ENCODE measurements around the gene RPL15. TPM values are rescaled to one million over a fixed set of nuclear protein-coding genes. Genes with fewer than 3 reads are reported as not detected.

The RPL15 gene
- total RNA-seq, 2 experiments from 2014 or later = 2,355 to 2,390 TPM

DNA sequence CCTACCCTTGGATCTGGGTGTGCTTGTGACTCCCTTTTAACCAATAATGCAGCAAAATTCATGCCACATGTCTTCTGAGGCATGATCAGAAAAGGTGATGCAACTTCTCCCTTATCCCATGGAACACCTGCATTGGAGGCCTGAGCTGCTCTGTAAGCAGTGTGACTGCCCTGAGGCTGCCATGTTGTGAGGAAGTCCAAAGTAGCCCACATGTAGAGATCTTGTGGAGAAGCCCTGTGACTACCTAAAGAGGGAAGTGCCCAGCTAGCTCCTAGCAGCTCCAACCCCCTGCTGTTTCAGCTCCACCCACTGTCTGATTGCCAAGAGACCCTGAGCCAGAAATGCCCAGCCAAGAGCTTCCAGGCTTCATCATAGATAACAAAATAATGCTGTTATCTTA is 21.8 kb downstream of the RPL15 start:
- intact Hi-C loops (cut with micrococcal nuclease; ENCODE audit: unreplicated experiment) = no loop called here
- Histone ChIP-seq H3K79me2 (ENCODE audit: insufficient read depth, low read depth, low read length) (no peaks in the 10 kb centered on the region), H2AFZ (ENCODE audit: low read length) (no peak overlapping the region), H3K4me1 (ENCODE audit: insufficient read depth, low read length, poor library complexity, severe bottlenecking) (peaks cover under 1% of the 10 kb centered on the region), H3K4me2 (ENCODE audit: low read length) (no peak overlapping the region), H4K20me1 (ENCODE audit: insufficient read depth, low read length) (no peaks in the 10 kb centered on the region), H3K27ac (ENCODE audit: low read depth, low read length, poor library complexity, severe bottlenecking) (no peak overlapping the region), H3K9me3 (ENCODE audit: low read length) (no peaks in the 10 kb centered on the region), H3K4me3 (ENCODE audit: low read depth, low read length, poor library complexity, severe bottlenecking) (no peak overlapping the region), H3K36me3 (ENCODE audit: insufficient read depth, low read length) (no peaks in the 10 kb centered on the region), H3K9me2 (ENCODE audit: insufficient read depth, low read length) (no peaks in the 10 kb centered on the region)
- no peak for DNase-seq (ENCODE audit: low spot score)
- POLR2A ChIA-PET = interaction anchor here (0.6 to 1.1 kb wide), 5 partner anchors 14 to 514 kb away, joined by 3 to 6 read pairs (median 3); partner anchors contain the start of genes NKIRAS1 and RPL15
- CTCF ChIA-PET (ENCODE audit: unreplicated experiment) = interaction anchor here (0.6 kb wide), 1 partner anchor 47 kb away, joined by 4 read pairs; no protein-coding TSS in a partner anchor
- no peak for TF ChIP-seq EZH2phosphoT487 (IDR thresholded peaks at IDR 0.05; ENCODE audit: borderline replicate concordance, low read depth, low read length)
- TF ChIP-seq, protein P1, sequence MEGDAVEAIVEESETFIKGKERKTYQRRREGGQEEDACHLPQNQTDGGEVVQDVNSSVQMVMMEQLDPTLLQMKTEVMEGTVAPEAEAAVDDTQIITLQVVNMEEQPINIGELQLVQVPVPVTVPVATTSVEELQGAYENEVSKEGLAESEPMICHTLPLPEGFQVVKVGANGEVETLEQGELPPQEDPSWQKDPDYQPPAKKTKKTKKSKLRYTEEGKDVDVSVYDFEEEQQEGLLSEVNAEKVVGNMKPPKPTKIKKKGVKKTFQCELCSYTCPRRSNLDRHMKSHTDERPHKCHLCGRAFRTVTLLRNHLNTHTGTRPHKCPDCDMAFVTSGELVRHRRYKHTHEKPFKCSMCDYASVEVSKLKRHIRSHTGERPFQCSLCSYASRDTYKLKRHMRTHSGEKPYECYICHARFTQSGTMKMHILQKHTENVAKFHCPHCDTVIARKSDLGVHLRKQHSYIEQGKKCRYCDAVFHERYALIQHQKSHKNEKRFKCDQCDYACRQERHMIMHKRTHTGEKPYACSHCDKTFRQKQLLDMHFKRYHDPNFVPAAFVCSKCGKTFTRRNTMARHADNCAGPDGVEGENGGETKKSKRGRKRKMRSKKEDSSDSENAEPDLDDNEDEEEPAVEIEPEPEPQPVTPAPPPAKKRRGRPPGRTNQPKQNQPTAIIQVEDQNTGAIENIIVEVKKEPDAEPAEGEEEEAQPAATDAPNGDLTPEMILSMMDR (conservative IDR thresholded peaks at IDR 0.05; ENCODE audit: low read length) = no peak
- BruUV-seq (replicated peaks) = no TSS peak

GRCh38 chr3:23940775-23941174 is 23.8 kb downstream of the RPL15 start:
- intact Hi-C loops (cut with micrococcal nuclease; ENCODE audit: unreplicated experiment) = loop anchor here (10.0 kb wide), 1 partner anchor 326 kb away; no protein-coding TSS in a partner anchor
- peaks cover 10% of the 10 kb centered on the region for H3K4me1 ChIP-seq (ENCODE audit: insufficient read depth, low read length, poor library complexity, severe bottlenecking)
- CTCF ChIA-PET (ENCODE audit: unreplicated experiment) = no interaction called here
- no peaks in the 10 kb centered on the region for H3K79me2 ChIP-seq (ENCODE audit: insufficient read depth, low read depth, low read length)
- H3K9me2 ChIP-seq (ENCODE audit: insufficient read depth, low read length) = no peaks in the 10 kb centered on the region
- POLR2A ChIA-PET = interaction anchor here (0.6 to 1.3 kb wide), 11 partner anchors 10 to 860 kb away, joined by 3 to 9 read pairs (median 3); no protein-coding TSS in a partner anchor
- no peaks in the 10 kb centered on the region for H4K20me1 ChIP-seq (ENCODE audit: insufficient read depth, low read length)
- no peaks in the 10 kb centered on the region for H3K9me3 ChIP-seq (ENCODE audit: low read length)
- no peak overlapping the region for H3K4me3 ChIP-seq (ENCODE audit: low read depth, low read length, poor library complexity, severe bottlenecking)
- H3K27ac ChIP-seq (ENCODE audit: low read depth, low read length, poor library complexity, severe bottlenecking) = no peak overlapping the region
- TF ChIP-seq EZH2phosphoT487 (IDR thresholded peaks at IDR 0.05; ENCODE audit: borderline replicate concordance, low read depth, low read length) = no peak
- TF ChIP-seq, protein P1 (conservative IDR thresholded peaks at IDR 0.05; ENCODE audit: low read length) = no peak
- DNase-seq (ENCODE audit: low spot score) = no peak
- H2AFZ ChIP-seq (ENCODE audit: low read length) = no peak overlapping the region
- BruUV-seq (replicated peaks) = no TSS peak
- H3K36me3 ChIP-seq (ENCODE audit: insufficient read depth, low read length) = no peaks in the 10 kb centered on the region
- no peak overlapping the region for H3K4me2 ChIP-seq (ENCODE audit: low read length)

GRCh38 chr3:23941440-23941839 is 24.5 kb downstream of the RPL15 start:
- Histone ChIP-seq H3K79me2 (ENCODE audit: insufficient read depth, low read depth, low read length) (peaks cover under 1% of the 10 kb centered on the region; the same call in 1 of the 2 replicates), H3K4me1 (ENCODE audit: insufficient read depth, low read length, poor library complexity, severe bottlenecking) (peaks cover 10% of the 10 kb centered on the region), H3K4me2 (ENCODE audit: low read length) (no peak overlapping the region), H4K20me1 (ENCODE audit: insufficient read depth, low read length) (no peaks in the 10 kb centered on the region), H3K36me3 (ENCODE audit: insufficient read depth, low read length) (no peaks in the 10 kb centered on the region), H3K27ac (ENCODE audit: low read depth, low read length, poor library complexity, severe bottlenecking) (no peak overlapping the region), H3K9me2 (ENCODE audit: insufficient read depth, low read length) (no peaks in the 10 kb centered on the region), H2AFZ (ENCODE audit: low read length) (no peak overlapping the region), H3K4me3 (ENCODE audit: low read depth, low read length, poor library complexity, severe bottlenecking) (no peak overlapping the region), H3K9me3 (ENCODE audit: low read length) (no peaks in the 10 kb centered on the region)
- no TSS peak for BruUV-seq (replicated peaks)
- POLR2A ChIA-PET = interaction anchor here (0.6 to 1.3 kb wide), 5 partner anchors 9 to 540 kb away, joined by 3 to 9 read pairs (median 4); no protein-coding TSS in a partner anchor
- no peak for TF ChIP-seq EZH2phosphoT487 (IDR thresholded peaks at IDR 0.05; ENCODE audit: borderline replicate concordance, low read depth, low read length)
- TF ChIP-seq, protein P1 (conservative IDR thresholded peaks at IDR 0.05; ENCODE audit: low read length) = no peak
- CTCF ChIA-PET (ENCODE audit: unreplicated experiment) = no interaction called here
- DNase-seq (ENCODE audit: low spot score) = no peak
- intact Hi-C loops (cut with micrococcal nuclease; ENCODE audit: unreplicated experiment) = loop anchor here (10.0 kb wide), 1 partner anchor 327 kb away; no protein-coding TSS in a partner anchor

Measured in OCI-LY7 (cell line).